Neural cell (in vitro differentiated cells): ENCODE results near the gene TMEM61. TPM values are rescaled to one million over a fixed set of nuclear protein-coding genes. Genes with fewer than 3 reads are reported as not detected.

Experiments used
- H2AFZ ChIP-seq: fragments of 200-600, 300-800 bp; sonication (generic), shearing (Covaris generic); 2 replicates; pipeline ENCODE4 v1.6.0; 2014; ENCODE audit warnings: low read depth, mild to moderate bottlenecking, antibody characterized with exemption, low read length, moderate library complexity
- H3F3A ChIP-seq: fragments of 200-600 bp; shearing (Covaris generic); 2 replicates; pipeline ENCODE4 v1.6.1; 2016; ENCODE audit warnings: mild to moderate bottlenecking, moderate library complexity, mixed read lengths, antibody characterized with exemption, low read length; ENCODE audit not compliant: insufficient read depth, poor library complexity, severe bottlenecking
- H3K27ac ChIP-seq: fragments of 200-600, 300-800 bp; sonication (generic), shearing (Covaris generic); 2 replicates; pipeline ENCODE4 v1.5.1; 2014; ENCODE audit warnings: mild to moderate bottlenecking, low read length, moderate library complexity
- H3K27me3 ChIP-seq: fragments of 300-800, 200-600 bp; sonication (generic), shearing (Covaris generic); 2 replicates; pipeline ENCODE4 v1.6.0; 2014; ENCODE audit warnings: mild to moderate bottlenecking, low read depth, low read length, moderate library complexity; ENCODE audit not compliant: insufficient read depth
- H3K36me3 ChIP-seq: fragments of 300-800, 200-600 bp; sonication (generic), shearing (Covaris generic); 2 replicates; pipeline ENCODE4 v1.5.1; 2014; ENCODE audit warnings: mild to moderate bottlenecking, antibody characterized with exemption, low read length, moderate library complexity; ENCODE audit not compliant: insufficient read depth
- H3K4me2 ChIP-seq: fragments of 300-800, 200-600 bp; sonication (generic), shearing (Covaris generic); 2 replicates; pipeline ENCODE4 v1.6.0; 2014; ENCODE audit warnings: mild to moderate bottlenecking, low read length
- H3K4me3 ChIP-seq: fragments of 300-800, 200-600 bp; sonication (generic), shearing (Covaris generic); 2 replicates; pipeline ENCODE4 v1.5.1; 2014; ENCODE audit warnings: mild to moderate bottlenecking, low read length, moderate library complexity
- H3K79me2 ChIP-seq: fragments of 200-600 bp; shearing (Covaris generic); replicated peaks from 2 replicates; pipeline ENCODE4 v1.6.0; 2014; ENCODE audit warnings: mild to moderate bottlenecking, low read length, moderate library complexity; ENCODE audit not compliant: insufficient read depth
- H3K9ac ChIP-seq: fragments of 300-800, 200-600 bp; sonication (generic), shearing (Covaris generic); 2 replicates; pipeline ENCODE4 v1.6.1; 2016; ENCODE audit warnings: mild to moderate bottlenecking, low read length, mixed read lengths
- H3K9me2 ChIP-seq: fragments of 200-600 bp; shearing (Covaris generic); 2 replicates; pipeline ENCODE4 v1.6.1; 2016; ENCODE audit warnings: mild to moderate bottlenecking, low read length, mixed read lengths; ENCODE audit not compliant: insufficient read depth
- H3K9me3 ChIP-seq: fragments of 200-600, 300-800 bp; sonication (generic), shearing (Covaris generic); 2 replicates; pipeline ENCODE4 v1.6.1; 2016; ENCODE audit warnings: mild to moderate bottlenecking, mixed run types, low read length, moderate library complexity, mixed read lengths
- H4K20me1 ChIP-seq: fragments of 200-600 bp; shearing (Covaris generic); 2 replicates; pipeline ENCODE4 v1.6.1; 2016; ENCODE audit warnings: mild to moderate bottlenecking, mixed run types; ENCODE audit not compliant: insufficient read depth
- EP300 ChIP-seq: fragments of 450-650 bp; conservative IDR thresholded peaks from 2 replicates; pipeline ENCODE4 v1.6.1; 2014; ENCODE audit warnings: antibody characterized with exemption, mild to moderate bottlenecking, moderate library complexity; ENCODE audit not compliant: poor library complexity, severe bottlenecking
- EZH2 ChIP-seq: fragments of 200-600, 300-800 bp; shearing (Covaris generic), sonication (generic); IDR thresholded peaks from 2 replicates; pipeline ENCODE4 v1.6.1; 2014; ENCODE audit warnings: antibody characterized with exemption, low read length, borderline replicate concordance, mild to moderate bottlenecking; ENCODE audit not compliant: insufficient read depth, poor library complexity, severe bottlenecking
- MXI1 ChIP-seq: fragments of 450-650 bp; conservative IDR thresholded peaks from 2 replicates; pipeline ENCODE4 v1.6.1; 2014; ENCODE audit warnings: antibody characterized with exemption, mild to moderate bottlenecking; ENCODE audit not compliant: poor library complexity, severe bottlenecking
- POLR2AphosphoS5 ChIP-seq: IDR thresholded peaks from 2 replicates; pipeline ENCODE4 v1.6.1; 2012
- RAD21 ChIP-seq: fragments of 450-650 bp; conservative IDR thresholded peaks from 2 replicates; pipeline ENCODE4 v1.6.1; 2014; ENCODE audit warnings: antibody characterized with exemption, mild to moderate bottlenecking, moderate library complexity
- SMC3 ChIP-seq: fragments of 450-650 bp; conservative IDR thresholded peaks from 2 replicates; pipeline ENCODE4 v1.6.1; 2014; ENCODE audit warnings: antibody characterized with exemption, mild to moderate bottlenecking, moderate library complexity; ENCODE audit not compliant: poor library complexity
- TAF1 ChIP-seq: IDR thresholded peaks from 2 replicates; pipeline ENCODE4 v1.6.1; 2012; ENCODE audit warnings: low read depth
- polyA plus RNA-seq: library from polyadenylated mRNA; depleted of rRNA; stranded (reverse); fragments of >200 nt; gene quantifications from 2 replicates; pipeline ENCODE4 v1.2.3, GENCODE V29; 2014
- TF ChIP-seq, protein P1 (sequence below): fragments of 450-650 bp; IDR thresholded peaks from 2 replicates; pipeline ENCODE4 v1.5.1; 2014; ENCODE audit warnings: antibody characterized with exemption, mild to moderate bottlenecking, moderate library complexity; ENCODE audit not compliant: poor library complexity, severe bottlenecking
- TF ChIP-seq, protein P2 (sequence below): IDR thresholded peaks from 2 replicates; pipeline ENCODE4 v1.6.1; 2012; ENCODE audit warnings: borderline replicate concordance

The TMEM61 gene
- polyA plus RNA-seq, 1 donor from 2014 or later: not detected

DNA sequence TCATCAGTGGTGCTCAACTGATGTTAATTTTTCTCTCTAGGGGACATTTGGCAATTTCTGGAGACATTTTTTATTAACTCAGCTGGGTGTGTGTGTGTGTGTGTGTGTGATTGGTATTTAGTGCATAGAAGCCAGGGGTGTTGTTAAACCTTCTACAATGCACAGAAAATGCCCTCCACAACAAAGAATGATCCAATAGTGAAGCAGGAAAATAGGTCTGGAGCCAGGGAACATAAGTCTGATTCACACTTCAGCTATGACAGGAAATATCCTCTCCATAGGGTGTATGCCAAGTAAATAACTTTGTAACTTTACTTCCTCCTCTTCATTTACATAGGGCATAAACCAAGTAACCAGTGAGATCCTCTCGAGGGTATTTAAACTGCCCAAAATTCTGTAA, 25.1 kb upstream of the TMEM61 start:
- Histone ChIP-seq H3K9me2 (no peaks in the 10 kb centered on the region), H3K9me3 (peaks cover 2% of the 10 kb centered on the region), H3K27ac (no peak overlapping the region), H2AFZ (no peak overlapping the region), H3K9ac (no peak overlapping the region), H3K4me3 (no peak overlapping the region), H3K27me3 (no peaks in the 10 kb centered on the region), H3F3A (no peaks in the 10 kb centered on the region), H3K4me2 (no peak overlapping the region), H3K36me3 (no peaks in the 10 kb centered on the region), H4K20me1 (no peaks in the 10 kb centered on the region), H3K79me2 (no peaks in the 10 kb centered on the region)
- TF ChIP-seq, protein P1, sequence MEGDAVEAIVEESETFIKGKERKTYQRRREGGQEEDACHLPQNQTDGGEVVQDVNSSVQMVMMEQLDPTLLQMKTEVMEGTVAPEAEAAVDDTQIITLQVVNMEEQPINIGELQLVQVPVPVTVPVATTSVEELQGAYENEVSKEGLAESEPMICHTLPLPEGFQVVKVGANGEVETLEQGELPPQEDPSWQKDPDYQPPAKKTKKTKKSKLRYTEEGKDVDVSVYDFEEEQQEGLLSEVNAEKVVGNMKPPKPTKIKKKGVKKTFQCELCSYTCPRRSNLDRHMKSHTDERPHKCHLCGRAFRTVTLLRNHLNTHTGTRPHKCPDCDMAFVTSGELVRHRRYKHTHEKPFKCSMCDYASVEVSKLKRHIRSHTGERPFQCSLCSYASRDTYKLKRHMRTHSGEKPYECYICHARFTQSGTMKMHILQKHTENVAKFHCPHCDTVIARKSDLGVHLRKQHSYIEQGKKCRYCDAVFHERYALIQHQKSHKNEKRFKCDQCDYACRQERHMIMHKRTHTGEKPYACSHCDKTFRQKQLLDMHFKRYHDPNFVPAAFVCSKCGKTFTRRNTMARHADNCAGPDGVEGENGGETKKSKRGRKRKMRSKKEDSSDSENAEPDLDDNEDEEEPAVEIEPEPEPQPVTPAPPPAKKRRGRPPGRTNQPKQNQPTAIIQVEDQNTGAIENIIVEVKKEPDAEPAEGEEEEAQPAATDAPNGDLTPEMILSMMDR: no peak
- no peak for TF ChIP-seq MXI1
- TF ChIP-seq TAF1: no peak
- TF ChIP-seq EP300: no peak
- TF ChIP-seq, protein P2, sequence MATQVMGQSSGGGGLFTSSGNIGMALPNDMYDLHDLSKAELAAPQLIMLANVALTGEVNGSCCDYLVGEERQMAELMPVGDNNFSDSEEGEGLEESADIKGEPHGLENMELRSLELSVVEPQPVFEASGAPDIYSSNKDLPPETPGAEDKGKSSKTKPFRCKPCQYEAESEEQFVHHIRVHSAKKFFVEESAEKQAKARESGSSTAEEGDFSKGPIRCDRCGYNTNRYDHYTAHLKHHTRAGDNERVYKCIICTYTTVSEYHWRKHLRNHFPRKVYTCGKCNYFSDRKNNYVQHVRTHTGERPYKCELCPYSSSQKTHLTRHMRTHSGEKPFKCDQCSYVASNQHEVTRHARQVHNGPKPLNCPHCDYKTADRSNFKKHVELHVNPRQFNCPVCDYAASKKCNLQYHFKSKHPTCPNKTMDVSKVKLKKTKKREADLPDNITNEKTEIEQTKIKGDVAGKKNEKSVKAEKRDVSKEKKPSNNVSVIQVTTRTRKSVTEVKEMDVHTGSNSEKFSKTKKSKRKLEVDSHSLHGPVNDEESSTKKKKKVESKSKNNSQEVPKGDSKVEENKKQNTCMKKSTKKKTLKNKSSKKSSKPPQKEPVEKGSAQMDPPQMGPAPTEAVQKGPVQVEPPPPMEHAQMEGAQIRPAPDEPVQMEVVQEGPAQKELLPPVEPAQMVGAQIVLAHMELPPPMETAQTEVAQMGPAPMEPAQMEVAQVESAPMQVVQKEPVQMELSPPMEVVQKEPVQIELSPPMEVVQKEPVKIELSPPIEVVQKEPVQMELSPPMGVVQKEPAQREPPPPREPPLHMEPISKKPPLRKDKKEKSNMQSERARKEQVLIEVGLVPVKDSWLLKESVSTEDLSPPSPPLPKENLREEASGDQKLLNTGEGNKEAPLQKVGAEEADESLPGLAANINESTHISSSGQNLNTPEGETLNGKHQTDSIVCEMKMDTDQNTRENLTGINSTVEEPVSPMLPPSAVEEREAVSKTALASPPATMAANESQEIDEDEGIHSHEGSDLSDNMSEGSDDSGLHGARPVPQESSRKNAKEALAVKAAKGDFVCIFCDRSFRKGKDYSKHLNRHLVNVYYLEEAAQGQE: no peak
- no peak for TF ChIP-seq RAD21
- no peak for TF ChIP-seq POLR2AphosphoS5
- TF ChIP-seq EZH2: no peak
- TF ChIP-seq SMC3: no peak

DNA sequence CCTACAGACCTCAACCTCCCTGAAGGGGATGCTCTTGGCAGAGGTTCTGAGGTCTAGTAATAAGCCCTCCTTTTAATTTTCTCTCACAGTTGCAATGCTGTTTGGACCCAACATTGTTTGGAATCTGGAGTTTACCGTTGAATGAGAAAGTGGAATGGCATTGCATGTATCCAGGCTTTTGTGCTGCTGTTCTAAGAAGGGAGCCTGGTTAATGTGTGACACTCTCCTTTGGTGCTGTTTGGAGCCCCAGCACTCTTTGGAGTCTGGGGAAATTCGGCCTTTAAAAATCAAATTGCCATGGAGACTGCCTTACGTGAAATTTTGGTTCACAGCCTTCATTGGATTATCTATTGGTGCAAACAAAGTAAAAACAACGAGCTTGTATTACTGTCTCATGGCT, 23.7 kb upstream of the TMEM61 start:
- Histone ChIP-seq H3K9me3 (peaks cover 2% of the 10 kb centered on the region), H3K4me2 (no peak overlapping the region), H3K27me3 (no peaks in the 10 kb centered on the region), H2AFZ (no peak overlapping the region), H4K20me1 (no peaks in the 10 kb centered on the region), H3K4me3 (no peak overlapping the region), H3K27ac (no peak overlapping the region), H3K36me3 (no peaks in the 10 kb centered on the region), H3K79me2 (no peaks in the 10 kb centered on the region), H3K9ac (no peak overlapping the region), H3F3A (no peaks in the 10 kb centered on the region), H3K9me2 (no peaks in the 10 kb centered on the region)
- TF ChIP-seq POLR2AphosphoS5 (no peak), RAD21 (no peak)
- TF ChIP-seq, protein P1: no peak
